CD4-positive, alpha-beta T cell treated with Interleukin-17A for 4 hours (primary cell): ENCODE data around the gene CES3.
"Not testable (repeated sequence)": the region's sequence is repeated elsewhere in the genome, so short reads cannot be mapped to it uniquely, and the experiment has no call there.

ENCODE experiments used
- DNase-seq: peaks from one replicate; pipeline ENCODE4 v3.0.0-alpha.2; 2020; ENCODE audit warnings: mixed read lengths

The CES3 gene

DNA sequence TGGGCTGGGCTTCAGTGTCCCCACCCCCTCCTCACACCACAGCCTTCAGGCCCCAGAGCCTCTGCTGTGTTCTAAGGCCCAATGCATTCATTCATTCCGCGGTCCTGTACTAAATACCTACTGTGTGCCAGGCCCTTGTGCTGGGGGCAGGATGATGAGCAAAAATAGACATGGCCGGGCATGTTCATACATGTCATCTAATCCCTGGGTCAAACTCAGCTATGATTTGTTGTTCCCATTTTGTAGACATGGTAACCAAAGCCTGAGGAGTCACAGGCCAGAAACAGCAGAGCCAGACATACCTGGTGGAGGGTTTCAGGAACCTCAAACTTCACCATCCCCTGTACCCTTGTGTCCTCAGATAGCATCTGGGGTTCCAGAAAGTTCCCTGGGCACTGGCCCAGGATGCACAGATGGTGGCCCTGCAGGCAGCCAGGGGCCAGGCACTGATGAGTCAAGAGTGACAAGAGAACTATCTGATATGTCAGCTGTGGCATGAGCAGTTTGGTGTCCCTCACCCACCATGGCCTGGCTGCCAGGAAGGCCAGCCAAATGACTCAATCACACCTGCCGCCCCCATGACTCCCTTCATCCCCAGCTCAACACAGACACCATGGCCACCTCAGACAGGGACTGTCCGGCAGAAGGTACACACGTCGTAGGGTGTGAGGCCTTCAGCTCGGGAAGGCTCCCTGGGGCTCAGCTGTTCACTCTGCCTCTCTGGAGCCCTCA lies 33.0 kb upstream of the CES3 start:
- no peak for DNase-seq

DNA sequence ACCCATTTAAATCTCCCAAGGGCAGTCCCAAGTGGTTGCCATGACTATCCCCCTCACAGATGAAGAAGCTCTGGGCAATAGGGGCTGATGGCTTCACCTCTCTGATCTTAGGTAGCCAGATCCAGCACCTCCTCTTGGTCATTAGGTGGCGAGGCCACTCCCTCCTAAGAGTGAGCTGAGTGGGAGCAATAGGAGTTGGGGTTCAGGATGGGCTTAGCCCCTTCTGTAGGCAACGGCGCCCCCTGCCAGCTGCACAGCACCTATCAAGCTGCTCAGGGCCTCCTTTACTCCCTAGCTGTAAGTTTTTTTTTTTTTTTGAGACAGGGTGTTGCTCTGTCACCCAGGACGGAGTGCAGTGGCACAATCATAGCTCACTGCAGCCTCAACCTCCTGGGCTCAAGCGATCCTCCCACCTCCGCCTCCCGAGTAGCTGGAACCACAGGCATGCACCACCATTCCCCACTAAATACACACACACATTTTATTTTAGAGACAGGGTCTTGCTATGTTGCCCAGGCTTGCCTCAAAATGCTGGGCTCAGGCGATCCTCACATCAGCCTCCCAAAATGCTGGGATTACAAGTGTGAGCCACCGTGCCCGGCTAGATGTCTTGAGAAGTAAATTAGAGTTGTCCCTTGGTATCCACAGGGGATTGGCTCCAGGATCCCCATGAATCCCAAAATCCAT lies 32.2 kb upstream of the CES3 start:
- DNase-seq: peak; percentile 45

DNA sequence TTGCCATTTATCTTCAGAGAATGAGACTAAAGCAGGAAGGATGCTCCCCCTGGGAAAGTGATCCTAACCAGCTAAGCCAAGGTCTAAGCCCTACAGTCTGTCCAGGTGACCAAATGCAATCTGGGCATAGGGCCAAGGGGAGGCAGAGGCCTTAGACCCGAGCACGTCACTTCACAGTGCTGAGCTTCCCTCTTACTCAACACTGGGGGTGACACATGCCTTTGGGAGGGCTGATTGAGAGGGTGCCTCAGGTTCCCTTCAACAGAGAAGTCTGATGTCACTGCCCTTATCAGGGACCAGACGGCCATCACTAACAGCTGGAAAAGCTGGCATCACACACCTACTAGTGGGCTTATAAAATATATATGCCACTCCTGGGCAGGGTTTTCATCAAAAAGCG lies 30.9 kb upstream of the CES3 start:
- DNase-seq: no peak

DNA sequence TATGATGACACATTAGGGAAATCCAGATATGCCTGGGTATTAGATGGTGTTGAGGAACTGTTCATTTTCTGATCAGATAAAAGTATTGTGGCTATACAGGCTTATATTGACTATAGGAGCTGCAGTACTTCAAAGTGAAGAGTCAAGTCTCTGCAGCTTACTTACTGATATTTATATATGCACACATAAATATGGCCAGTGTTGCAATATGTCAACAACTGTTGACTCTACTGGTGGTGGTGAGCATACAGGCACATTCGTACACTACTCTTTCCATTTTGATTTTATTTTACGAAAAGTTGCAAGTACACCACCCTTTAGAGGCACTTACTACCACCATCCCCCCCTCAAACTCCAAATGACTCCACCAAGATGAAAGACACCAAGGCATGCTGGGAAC lies 29.4 kb upstream of the CES3 start:
- DNase-seq: no peak

DNA sequence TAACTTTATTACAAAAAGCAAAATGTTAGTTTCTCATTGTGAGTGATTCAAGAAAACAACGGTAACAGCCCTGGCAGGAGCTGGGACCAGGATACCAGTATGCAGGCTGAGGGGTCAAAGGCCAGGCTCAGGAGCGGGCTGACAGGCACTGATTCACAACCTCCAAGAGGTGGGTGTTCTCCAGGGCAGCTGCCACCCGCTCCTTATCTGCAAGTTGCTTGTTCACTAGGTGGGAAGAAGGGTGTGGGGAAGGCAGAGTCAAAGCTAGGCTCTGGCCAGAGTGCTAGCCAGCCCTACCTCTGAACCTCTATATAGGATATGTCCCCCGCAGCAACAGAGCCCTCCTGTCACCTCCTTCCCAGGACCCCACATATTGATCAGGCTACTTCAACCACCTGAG lies 29.0 kb upstream of the CES3 start:
- DNase-seq: no peak

DNA sequence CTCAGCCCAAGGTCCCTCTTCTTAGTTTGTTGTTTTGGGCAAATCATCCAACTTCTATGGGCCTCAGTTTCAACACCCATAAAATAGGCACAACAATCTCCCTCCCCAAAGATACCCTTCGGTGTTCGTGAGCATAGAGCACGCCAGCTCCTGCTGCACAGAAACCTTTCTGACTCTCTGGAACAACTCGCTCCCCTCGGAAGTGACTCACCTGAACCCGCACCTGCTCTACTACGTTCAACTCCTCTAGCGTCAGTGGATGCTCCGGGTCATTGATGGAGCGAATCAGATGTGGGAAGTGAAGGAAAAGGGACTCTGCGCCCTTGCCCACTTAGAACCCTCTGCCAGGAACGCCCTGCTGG lies 27.3 kb upstream of the CES3 start:
- DNase-seq: peak; percentile 67

DNA sequence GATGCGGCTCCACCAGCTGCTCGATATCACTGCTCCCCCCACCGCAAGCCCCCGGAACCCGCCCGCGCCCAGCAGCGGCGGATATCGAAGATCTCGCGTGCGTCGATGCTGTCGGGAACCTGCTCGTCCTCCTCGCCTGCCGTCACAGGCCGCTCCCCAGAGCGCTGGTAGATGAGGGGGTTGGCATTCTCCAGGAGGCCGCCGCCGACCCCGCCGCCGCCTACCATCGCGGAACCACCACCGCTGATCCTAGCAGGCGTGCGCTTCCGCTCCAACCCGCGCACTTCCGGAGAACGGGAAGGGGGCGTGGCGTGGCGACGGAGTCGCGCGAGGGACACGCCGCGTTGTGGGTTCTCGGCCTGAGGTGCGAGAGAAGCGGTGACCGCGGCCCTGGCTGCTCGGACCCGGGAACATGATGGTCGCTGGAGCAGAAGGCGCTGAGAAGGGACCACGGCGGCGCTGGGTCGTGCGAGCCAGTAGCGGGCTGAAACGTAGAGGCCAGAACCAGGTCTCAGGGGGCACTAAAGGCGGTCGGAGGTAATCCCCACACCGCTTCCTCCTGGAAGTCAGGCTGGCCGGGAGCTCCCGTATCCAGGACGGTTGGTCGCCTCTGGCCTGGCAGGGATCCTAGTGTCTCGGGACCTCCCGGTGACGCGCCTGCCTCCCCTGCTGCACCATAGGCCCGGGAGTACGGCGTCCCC lies 26.8 kb upstream of the CES3 start, which contains the start of gene CIAO2B:
Gene CIAO2B (minus strand): TSS at position 265 of the 701 bp plus-strand sequence. CDS start 38 bp downstream, at position 227.
- peak; percentile 91 for DNase-seq

DNA sequence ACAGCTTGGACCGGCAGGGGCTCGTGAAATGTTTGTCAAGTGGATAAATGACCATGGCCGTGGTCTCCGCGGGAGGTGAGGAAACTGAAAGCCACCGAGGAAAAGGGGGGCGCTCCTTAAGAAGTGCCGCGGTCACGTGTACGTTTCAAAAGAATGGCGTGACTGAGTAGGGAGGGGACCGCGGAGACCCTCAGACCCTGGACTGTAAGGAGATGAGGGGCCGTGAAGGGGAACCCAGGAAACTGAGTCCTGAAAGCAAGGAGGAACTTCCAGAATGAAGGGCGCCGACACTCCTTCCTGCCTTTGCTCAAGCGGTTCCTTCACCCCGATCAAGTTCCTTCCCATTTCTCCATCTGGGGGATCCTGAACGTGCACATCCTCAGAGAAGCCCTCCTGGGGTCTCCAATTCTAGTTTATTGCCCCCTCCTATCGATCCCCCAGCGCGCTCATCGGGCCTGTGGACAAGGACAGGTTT lies 26.2 kb upstream of the CES3 start:
- DNase-seq: not testable (repeated sequence)

DNA sequence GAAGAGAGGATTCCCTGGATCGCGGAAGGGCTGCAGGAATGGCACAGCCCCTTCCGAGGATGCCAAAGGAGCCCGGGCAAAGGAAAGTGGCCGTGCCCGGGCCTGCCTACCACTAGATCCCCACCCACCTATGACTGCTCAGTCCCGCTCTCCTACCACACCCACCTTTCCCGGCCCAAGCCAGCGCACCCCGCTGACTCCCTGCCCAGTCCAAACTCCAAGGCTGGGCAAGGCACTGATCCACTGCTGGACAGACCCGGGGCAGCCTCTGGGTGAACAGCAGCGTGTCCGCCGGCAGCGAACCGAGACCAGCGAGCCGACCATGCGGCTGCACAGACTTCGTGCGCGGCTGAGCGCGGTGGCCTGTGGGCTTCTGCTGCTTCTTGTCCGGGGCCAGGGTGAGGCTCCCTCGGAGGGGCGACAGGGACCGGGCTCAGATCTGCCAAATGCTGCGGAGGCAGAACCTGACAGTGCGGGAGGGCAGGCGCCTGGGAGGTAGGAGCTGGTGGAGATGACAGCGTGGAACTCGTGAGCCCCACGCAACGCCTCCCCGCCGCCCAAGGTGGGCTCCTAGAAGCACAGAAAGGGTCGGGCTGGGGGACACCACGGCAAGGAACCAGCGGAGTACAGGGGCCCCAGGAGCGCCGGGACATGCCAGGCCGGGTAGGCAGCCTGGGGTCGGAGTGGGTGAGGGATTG lies 25.6 kb upstream of the CES3 start, which contains the start of gene CES2:
Gene CES2 (plus strand): TSS at position 203 of the 698 bp plus-strand sequence. CDS start 120 bp downstream, at position 323.
- DNase-seq: no peak

DNA sequence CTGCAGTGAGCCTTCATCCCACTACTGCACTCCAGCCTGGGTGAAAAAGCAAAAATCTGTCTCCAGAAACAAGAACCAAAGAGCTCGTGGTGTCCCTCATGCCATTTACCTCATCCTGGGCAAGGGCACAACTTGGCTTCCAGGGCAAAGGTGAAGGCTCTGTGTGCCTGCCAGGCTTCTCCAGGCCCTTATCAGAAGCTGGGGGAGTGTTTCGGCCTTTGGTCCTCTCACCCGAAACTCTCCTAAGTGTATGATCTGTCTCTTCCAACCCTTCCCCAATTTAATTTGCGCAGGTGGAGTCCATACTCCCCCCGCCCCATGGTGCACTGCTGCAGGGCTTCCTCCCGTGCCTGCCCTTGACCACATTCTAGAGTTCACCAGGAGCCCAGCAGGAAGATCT lies 24.6 kb upstream of the CES3 start:
- DNase-seq: no peak

DNA sequence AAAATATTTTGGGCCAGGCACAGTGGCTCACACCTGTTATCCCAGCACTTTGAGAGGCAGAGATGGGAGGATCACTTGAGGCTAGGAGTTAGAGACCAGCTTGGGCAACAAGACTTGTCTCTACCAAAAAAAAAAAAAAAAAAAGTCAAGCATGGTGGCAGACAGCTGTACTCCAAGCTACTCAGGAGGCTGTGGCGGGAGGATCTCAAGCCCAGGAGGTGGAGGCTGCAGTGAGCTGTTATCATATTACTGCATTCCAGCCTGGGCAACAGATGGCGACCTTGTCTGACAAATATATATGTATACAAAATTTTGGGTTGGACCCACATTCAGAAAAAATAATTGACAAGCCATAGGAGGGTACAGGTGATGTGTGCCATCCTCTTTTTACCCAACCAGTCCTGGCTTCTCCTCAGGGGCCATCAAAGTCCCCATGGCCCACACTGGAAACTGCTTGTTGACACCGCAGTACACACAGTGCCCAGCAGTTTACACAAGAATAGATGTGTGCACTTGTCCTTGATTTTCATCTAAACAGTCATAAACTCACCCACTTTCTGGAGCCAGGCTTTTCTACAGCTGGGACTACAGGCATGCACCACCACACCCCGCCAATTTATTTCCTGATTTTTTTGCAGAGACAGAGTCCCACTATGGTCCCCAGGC lies 24.0 kb upstream of the CES3 start:
- DNase-seq: no peak

DNA sequence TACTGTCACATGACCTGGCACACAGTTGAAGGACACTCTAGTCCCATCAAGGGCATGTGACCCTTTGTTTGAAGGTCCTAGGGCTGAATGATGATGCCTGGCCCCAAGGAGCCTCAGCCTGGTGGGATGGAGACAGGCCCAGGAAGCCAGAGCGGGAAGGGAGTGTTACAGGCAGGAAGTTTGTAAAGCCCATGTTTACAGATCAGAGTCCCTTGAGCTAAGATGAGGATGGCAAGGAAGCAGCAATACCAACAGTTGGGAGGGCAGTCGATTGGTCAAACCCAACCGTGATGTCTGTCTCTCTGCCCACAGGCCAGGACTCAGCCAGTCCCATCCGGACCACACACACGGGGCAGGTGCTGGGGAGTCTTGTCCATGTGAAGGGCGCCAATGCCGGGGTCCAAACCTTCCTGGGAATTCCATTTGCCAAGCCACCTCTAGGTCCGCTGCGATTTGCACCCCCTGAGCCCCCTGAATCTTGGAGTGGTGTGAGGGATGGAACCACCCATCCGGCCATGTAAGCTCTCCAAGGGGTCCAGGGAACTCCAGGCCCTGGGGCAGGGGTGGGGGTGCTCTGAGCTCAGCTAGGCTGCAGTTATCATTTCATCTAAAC lies 23.2 kb upstream of the CES3 start:
- no peak for DNase-seq

DNA sequence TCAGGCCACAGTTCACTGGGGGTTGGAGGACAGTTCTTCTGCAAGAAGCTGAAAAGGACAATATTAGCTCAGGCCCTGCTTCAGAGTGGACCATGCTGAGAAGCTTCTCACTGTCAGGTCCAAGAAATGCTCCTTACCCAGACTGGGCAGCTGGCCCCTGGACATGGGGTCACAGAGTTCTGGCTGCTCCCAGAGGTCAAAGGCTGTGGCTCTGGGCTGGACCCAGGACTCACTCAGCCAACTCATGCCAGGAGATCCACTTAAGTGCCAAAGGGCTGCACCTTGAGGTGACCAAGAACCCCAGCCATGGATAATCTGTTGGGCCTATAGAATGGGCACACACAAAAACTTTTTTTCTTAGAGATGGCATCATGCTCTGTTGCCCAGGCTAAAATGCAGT lies 21.7 kb upstream of the CES3 start:
- DNase-seq: no peak

DNA sequence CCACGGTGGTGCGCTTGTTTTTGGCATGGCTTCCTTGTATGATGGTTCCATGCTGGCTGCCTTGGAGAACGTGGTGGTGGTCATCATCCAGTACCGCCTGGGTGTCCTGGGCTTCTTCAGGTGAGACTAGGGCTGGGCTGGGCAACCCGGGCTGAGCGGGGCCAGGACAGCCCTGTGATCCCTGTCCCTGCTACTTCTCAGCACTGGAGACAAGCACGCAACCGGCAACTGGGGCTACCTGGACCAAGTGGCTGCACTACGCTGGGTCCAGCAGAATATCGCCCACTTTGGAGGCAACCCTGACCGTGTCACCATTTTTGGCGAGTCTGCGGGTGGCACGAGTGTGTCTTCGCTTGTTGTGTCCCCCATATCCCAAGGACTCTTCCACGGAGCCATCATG lies 20.8 kb upstream of the CES3 start:
- DNase-seq: no peak

DNA sequence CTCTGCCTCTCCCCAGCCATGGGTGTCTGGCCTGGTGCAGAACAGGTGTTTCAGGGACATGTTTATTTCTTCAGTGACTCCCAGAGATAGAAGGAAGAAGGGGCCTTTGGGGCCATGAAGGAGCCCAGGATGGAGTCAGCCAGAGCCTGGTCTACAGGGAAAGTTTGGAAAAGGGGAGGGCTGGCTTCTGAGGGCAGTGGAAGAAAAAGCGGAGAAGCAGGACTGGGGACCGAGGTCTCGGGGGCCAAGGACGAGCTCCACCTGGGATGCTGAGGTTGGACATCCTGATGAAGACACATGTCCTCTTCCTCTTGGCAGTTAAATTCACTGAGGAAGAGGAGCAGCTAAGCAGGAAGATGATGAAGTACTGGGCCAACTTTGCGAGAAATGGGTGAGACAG lies 18.1 kb upstream of the CES3 start:
- DNase-seq: no peak

DNA sequence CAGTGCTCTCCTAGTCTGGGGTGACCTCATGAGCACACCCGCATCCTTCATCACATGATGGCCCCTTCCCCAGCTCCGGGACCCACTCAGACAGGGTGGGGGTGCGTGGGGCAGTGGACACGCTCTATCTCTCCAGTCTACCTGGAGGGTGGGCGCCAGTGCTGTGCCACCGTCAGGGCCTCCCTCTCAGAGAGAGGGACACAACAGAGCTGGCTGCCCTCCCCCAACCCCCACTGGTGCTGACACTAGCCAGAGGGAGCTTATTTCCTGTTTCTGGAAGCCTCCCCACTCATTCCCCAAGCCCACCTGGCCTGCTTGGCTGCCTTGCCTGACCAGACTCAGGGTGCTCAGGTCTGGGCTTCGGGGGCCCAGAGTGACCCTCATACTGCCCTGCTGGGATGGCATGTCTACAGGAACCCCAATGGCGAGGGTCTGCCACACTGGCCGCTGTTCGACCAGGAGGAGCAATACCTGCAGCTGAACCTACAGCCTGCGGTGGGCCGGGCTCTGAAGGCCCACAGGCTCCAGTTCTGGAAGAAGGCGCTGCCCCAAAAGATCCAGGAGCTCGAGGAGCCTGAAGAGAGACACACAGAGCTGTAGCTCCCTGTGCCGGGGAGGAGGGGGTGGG lies 17.5 kb upstream of the CES3 start:
- no peak for DNase-seq

DNA sequence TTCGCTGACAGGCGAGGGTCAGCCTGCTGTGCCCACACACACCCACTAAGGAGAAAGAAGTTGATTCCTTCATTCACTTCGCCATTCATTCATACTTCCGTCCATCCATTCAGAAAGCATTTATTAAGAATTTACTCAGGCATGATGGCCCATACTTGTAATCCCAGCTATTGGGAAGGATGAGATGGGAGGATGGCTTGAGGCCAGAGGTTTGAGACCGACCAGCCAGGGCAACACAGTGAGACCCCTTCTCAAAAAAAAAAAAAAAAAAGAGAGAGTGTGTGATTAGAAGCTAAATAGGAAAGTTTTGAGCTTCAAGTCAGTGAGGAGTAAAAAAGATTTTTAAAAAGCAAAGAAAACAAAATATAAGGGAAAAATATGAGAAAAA lies 17.0 kb upstream of the CES3 start:
- DNase-seq: no peak

DNA sequence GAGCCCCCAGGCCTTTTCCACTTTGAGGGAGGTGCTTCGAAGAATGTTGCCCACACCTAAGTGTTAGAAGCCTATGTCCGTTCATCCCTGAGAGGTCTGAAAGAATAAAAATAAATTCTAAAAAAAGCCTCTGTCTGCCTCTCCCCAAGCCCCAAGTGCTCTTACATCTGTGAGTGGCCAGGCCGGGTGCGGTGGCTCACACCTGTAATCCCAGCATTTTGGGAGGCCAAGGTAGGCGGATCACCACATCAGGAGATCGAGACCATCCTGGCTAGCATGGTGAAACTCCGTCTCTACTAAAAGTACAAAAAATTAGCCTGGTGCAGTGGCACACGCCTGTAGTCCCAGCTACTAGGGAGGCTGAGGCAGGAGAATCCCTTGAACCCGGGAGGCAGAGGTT lies 16.1 kb upstream of the CES3 start:
- DNase-seq: not testable (repeated sequence)

DNA sequence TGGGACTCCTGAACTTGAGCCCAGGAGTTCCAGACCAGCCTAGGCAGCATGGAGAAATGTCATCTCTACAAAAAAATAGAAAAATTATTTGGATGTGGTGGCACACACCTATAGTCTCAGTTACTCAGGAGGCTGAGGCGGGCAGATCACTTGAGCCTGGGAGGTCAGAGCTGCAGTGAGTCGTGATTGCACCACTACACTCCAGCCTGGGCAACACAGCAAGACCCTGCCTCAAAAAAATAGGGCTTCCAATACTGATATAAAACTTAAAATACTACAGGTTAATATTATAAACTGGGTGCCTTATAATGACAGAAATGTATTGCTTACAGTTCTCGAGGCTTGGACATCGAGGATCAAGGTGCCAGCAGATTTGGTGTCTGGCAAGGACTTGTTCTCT lies 15.1 kb upstream of the CES3 start:
- DNase-seq: no peak

DNA sequence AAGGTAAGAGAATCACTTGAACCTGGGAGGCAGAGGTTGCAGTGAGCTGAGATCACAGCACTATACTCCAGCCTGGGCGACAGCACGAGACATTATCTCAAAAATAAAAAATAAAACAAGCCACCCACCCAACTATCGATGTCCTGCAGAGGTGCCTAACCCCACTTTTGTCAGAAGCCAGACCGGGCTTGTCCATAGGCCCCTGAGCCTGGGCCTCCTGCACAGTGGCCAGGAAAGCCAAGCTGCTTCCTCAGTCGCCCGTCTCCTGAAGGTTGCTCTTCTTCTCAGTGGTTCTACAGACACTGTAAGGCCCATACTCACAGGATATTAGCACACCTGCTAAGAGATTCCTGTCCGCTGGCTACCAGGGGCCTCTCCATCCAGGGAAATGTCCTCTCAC lies 14.5 kb upstream of the CES3 start:
- DNase-seq: no peak

DNA sequence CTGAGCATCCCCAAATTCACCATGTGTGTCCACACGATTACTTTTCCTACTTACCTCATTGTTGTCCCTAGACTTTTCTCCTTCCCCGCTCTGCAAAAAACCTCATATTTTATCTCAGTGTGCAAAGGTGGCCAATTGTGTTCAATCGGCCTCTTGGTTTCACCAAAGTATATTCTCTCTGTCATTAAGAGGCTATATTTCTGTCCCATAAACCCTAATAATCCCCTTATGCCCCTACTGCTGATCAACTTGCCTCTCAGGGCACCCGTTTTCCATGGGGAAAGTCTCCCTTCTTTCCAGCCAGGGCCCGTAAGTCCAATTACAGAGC lies 14.1 kb upstream of the CES3 start:
- DNase-seq: no peak
